GM12878 (cell line): ENCODE measurements around the gene LCE1C. TPM values are rescaled to one million over a fixed set of nuclear protein-coding genes. Genes with fewer than 3 reads are reported as not detected.

Source experiments
- ATAC-seq: fragments of 200-7000 bp; cut with Tn5 transposase; 3 replicates; pipeline ENCODE4 v1.9.1; 2020; ENCODE audit warnings: mild to moderate bottlenecking, moderate library complexity
- BruUV-seq: library from RNA; stranded (reverse); fragments of 400-500 nt; replicated peaks from 2 replicates; lab custom pipeline; 2021; lab: Mats Ljungman, UMichigan
- CTCF ChIA-PET: fragments of 300-600 bp; sonication (Branson Sonifier 250); formaldehyde crosslinking; extraction: SDS; loops from one replicate; lab custom pipeline; 2021; ENCODE audit warnings: inconsistent platforms; lab: Yijun Ruan, JAX
- POLR2A ChIA-PET: fragments of 350-600 bp; formaldehyde crosslinking; extraction: SDS; loops from one replicate; lab custom pipeline; 2021; ENCODE audit warnings: inconsistent platforms; lab: Charles Lee
- RAD21 ChIA-PET: fragments of 300-600 bp; sonication (Branson Sonifier 250); formaldehyde crosslinking; loops from one replicate; lab custom pipeline; 2023; ENCODE audit warnings: antibody characterized with exemption; ENCODE audit not compliant: unreplicated experiment; lab: Charles Lee
- SMC1A ChIA-PET: fragments of 300-600 bp; sonication (Branson Sonifier 250); formaldehyde crosslinking; loops from one replicate; lab custom pipeline; 2023; ENCODE audit not compliant: unreplicated experiment, uncharacterized antibody; lab: Charles Lee
- DNase-seq: peaks from one replicate; pipeline ENCODE4 v3.0.0-alpha.2; 2011; ENCODE audit warnings: low read depth, low spot score
- FAIRE-seq: peaks from 3 replicates; lab custom pipeline; 2011; peaks lifted over from hg19 to GRCh38; lab: Jason Lieb, UNC
- H2AFZ ChIP-seq: 2 replicates; pipeline ENCODE4 v1.6.0; 2011; ENCODE audit warnings: low read depth, low read length, control low read depth; ENCODE audit not compliant: control insufficient read depth
- H3K27ac ChIP-seq: 2 replicates; pipeline ENCODE4 v1.5.1; 2011; ENCODE audit warnings: control low read depth; ENCODE audit not compliant: control insufficient read depth, insufficient read depth
- H3K27me3 ChIP-seq, 2 experiments: replicated peaks in 1 of 2; 2 replicates each; pipeline versions ENCODE4 v1.6.0 to v1.6.1; 2011; ENCODE audit warnings: low read length in 1 of 2; ENCODE audit not compliant: control insufficient read depth in 2 of 2, insufficient read depth in 2 of 2
- H3K36me3 ChIP-seq, 2 experiments: 2 replicates each; pipeline ENCODE4 v1.5.1; 2011; ENCODE audit warnings: low read length in 1 of 2; ENCODE audit not compliant: control insufficient read depth in 2 of 2, insufficient read depth in 2 of 2
- H3K4me1 ChIP-seq: 2 replicates; pipeline ENCODE4 v1.6.1; 2011; ENCODE audit warnings: mild to moderate bottlenecking, low read length, moderate library complexity, mixed read lengths; ENCODE audit not compliant: control insufficient read depth, insufficient read depth
- H3K4me2 ChIP-seq: 2 replicates; pipeline ENCODE4 v1.6.0; 2011; ENCODE audit warnings: control low read depth; ENCODE audit not compliant: control insufficient read depth, insufficient read depth
- H3K4me3 ChIP-seq: fragments of 200-600 bp; sonication (generic); 2 replicates; pipeline ENCODE4 v1.5.1; 2016
- H3K79me2 ChIP-seq: 2 replicates; pipeline ENCODE4 v1.6.0; 2011; ENCODE audit warnings: low read length; ENCODE audit not compliant: control insufficient read depth, insufficient read depth
- H3K9ac ChIP-seq: 2 replicates; pipeline ENCODE4 v1.8.0; 2011; ENCODE audit warnings: low read length, control low read depth, mixed read lengths; ENCODE audit not compliant: control insufficient read depth, insufficient read depth
- H3K9me3 ChIP-seq: replicated peaks from 3 replicates; pipeline ENCODE4 v1.5.1; 2011; ENCODE audit warnings: mild to moderate bottlenecking, low read length; ENCODE audit not compliant: control insufficient read depth, insufficient read depth
- H4K20me1 ChIP-seq: 2 replicates; pipeline ENCODE4 v1.6.0; 2011; ENCODE audit not compliant: control insufficient read depth, insufficient read depth
- ATF7 ChIP-seq: fragments of 450-650 bp; IDR thresholded peaks from 2 replicates; pipeline ENCODE4 v1.6.1; 2016; ENCODE audit warnings: low read depth, mild to moderate bottlenecking
- EP300 ChIP-seq, 2 experiments: fragments of 150-350 bp in 1 of 2; IDR thresholded peaks; 2 replicates each; pipeline ENCODE4 v1.6.1; 2011 to 2012; ENCODE audit warnings: low read depth in 2 of 2, low read length in 2 of 2, borderline replicate concordance in 1 of 2, improper control_type of control experiment in 1 of 2, inconsistent platforms in 1 of 2; ENCODE audit not compliant: control insufficient read depth in 1 of 2
- NR2C1 ChIP-seq: fragments of 450-650 bp; IDR thresholded peaks from 2 replicates; pipeline ENCODE4 v1.6.1; 2017; ENCODE audit warnings: antibody characterized with exemption, mild to moderate bottlenecking, moderate library complexity
- NR2F1 ChIP-seq: fragments of 450-650 bp; conservative IDR thresholded peaks from 2 replicates; pipeline ENCODE4 v1.6.1; 2017; ENCODE audit warnings: mild to moderate bottlenecking
- PAX5 ChIP-seq: IDR thresholded peaks from 2 replicates; pipeline ENCODE4 v1.6.1; 2011; ENCODE audit warnings: low read depth, low read length, borderline replicate concordance
- SPI1 ChIP-seq: IDR thresholded peaks from 2 replicates; pipeline ENCODE4 v1.6.1; 2011; ENCODE audit warnings: low read depth, mild to moderate bottlenecking, low read length, moderate library complexity, borderline replicate concordance; ENCODE audit not compliant: insufficient read depth
- WGBS: methylation state at CpG from one replicate; pipeline ENCODE4 v1.1.6; 2016; ENCODE audit warnings: low lambda C conversion rate; ENCODE audit not compliant: insufficient replicate concordance, insufficient coverage; ENCODE audit errors: missing lambda C conversion rate; 5-methylcytosine and 5-hydroxymethylcytosine counted together
- in situ Hi-C: fragments of 300-500 bp; cut with MboI; formaldehyde crosslinking; loops from 9 replicates; pipeline ENCODE4 v1.14.3; 2018; ENCODE audit warnings: mixed read lengths
- intact Hi-C: fragments of 100-400 bp; cut with micrococcal nuclease; formaldehyde crosslinking; loops from one replicate; pipeline ENCODE4 v1.14.2; 2022; ENCODE audit not compliant: unreplicated experiment
- polyA plus RNA-seq, 11 experiments: library from polyadenylated mRNA; depleted of rRNA in 4 of 11; unstranded in 6 of 11; stranded (reverse) in 5 of 11; fragments of >200 nt; fragmentation: Nextera tagmentation in 4 of 11; fragmentation: Illumina TruSeq in 1 of 11; extraction: Ambion mirVana in 4 of 11; extraction: Trizol in 1 of 11; gene quantifications; 1 replicate in 1 of 11; 2 replicates in 10 of 11; pipeline versions ENCODE4 v1.2.1 to v1.2.3, GENCODE V29; 2011 to 2016; ENCODE audit warnings: inconsistent platforms in 2 of 11, missing spikeins in 2 of 11, low read depth in 1 of 11
- total RNA-seq, 4 experiments: library from RNA; depleted of rRNA in 3 of 4; stranded (reverse); fragments of >200 nt in 3 of 4; fragmentation: Illumina TruSeq in 1 of 4; extraction: Trizol in 1 of 4; gene quantifications; 2 replicates each; pipeline versions ENCODE4 v1.2.1 to v1.2.3, GENCODE V29; 2013 to 2021
- TF ChIP-seq, protein P1 (sequence below): IDR thresholded peaks from 2 replicates; pipeline ENCODE4 v1.6.1; 2012; ENCODE audit warnings: low read length, inconsistent platforms
- TF ChIP-seq, protein P2 (sequence below): fragments of 450-650 bp; IDR thresholded peaks from 2 replicates; pipeline ENCODE4 v1.6.1; 2017; ENCODE audit warnings: mild to moderate bottlenecking, moderate library complexity
- TF ChIP-seq, protein P3 (sequence below): fragments of 450-650 bp; conservative IDR thresholded peaks from 2 replicates; pipeline ENCODE4 v1.6.1; 2017; ENCODE audit warnings: mild to moderate bottlenecking, moderate library complexity
- TF ChIP-seq, protein P4 (sequence below), 3 experiments: IDR thresholded peaks in 2 of 3; conservative IDR thresholded peaks in 1 of 3; 2 replicates each; pipeline ENCODE4 v1.5.1; 2011; ENCODE audit warnings: low read depth in 3 of 3, low read length in 3 of 3, mild to moderate bottlenecking in 3 of 3, control low read depth in 2 of 3, moderate library complexity in 2 of 3, inconsistent platforms in 1 of 3, mixed read lengths in 1 of 3; ENCODE audit not compliant: control insufficient read depth in 2 of 3, insufficient read depth in 1 of 3; ENCODE audit errors: extremely low read depth in 1 of 3

Gene LCE1C
- total and polyA plus RNA-seq, 10 of the 15 experiments (the other 5 are each of a cell fraction or from before 2014, with no cell fraction given) = 0.15 to 4.1 (median 1.4) TPM; not detected in 4

DNA sequence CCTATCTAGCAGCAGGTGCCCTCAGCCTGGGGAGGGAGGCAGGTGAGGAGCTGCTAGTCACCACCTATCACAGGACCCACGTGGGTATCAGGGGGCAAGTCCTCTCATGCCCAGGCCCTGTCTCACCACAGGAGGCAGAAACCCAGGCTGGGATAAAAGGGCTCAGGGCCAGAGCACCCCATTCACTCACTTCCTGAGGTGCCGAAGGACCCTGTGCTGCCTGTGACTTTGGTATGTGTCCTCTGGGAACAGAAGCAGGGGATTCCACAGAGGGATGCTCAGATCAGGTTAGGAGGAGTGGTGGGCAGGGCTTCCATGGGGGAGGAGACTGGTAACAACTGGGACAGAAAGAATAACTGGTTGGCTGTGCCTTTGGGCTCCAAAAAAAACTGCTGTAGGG, 20.4 kb downstream of the LCE1C start, which contains the start of gene LCE1E (continued):
- TF ChIP-seq, protein P1, sequence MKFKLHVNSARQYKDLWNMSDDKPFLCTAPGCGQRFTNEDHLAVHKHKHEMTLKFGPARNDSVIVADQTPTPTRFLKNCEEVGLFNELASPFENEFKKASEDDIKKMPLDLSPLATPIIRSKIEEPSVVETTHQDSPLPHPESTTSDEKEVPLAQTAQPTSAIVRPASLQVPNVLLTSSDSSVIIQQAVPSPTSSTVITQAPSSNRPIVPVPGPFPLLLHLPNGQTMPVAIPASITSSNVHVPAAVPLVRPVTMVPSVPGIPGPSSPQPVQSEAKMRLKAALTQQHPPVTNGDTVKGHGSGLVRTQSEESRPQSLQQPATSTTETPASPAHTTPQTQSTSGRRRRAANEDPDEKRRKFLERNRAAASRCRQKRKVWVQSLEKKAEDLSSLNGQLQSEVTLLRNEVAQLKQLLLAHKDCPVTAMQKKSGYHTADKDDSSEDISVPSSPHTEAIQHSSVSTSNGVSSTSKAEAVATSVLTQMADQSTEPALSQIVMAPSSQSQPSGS = no peak
- TF ChIP-seq PAX5 (no peak), ATF7 (no peak)
- TF ChIP-seq, protein P2, sequence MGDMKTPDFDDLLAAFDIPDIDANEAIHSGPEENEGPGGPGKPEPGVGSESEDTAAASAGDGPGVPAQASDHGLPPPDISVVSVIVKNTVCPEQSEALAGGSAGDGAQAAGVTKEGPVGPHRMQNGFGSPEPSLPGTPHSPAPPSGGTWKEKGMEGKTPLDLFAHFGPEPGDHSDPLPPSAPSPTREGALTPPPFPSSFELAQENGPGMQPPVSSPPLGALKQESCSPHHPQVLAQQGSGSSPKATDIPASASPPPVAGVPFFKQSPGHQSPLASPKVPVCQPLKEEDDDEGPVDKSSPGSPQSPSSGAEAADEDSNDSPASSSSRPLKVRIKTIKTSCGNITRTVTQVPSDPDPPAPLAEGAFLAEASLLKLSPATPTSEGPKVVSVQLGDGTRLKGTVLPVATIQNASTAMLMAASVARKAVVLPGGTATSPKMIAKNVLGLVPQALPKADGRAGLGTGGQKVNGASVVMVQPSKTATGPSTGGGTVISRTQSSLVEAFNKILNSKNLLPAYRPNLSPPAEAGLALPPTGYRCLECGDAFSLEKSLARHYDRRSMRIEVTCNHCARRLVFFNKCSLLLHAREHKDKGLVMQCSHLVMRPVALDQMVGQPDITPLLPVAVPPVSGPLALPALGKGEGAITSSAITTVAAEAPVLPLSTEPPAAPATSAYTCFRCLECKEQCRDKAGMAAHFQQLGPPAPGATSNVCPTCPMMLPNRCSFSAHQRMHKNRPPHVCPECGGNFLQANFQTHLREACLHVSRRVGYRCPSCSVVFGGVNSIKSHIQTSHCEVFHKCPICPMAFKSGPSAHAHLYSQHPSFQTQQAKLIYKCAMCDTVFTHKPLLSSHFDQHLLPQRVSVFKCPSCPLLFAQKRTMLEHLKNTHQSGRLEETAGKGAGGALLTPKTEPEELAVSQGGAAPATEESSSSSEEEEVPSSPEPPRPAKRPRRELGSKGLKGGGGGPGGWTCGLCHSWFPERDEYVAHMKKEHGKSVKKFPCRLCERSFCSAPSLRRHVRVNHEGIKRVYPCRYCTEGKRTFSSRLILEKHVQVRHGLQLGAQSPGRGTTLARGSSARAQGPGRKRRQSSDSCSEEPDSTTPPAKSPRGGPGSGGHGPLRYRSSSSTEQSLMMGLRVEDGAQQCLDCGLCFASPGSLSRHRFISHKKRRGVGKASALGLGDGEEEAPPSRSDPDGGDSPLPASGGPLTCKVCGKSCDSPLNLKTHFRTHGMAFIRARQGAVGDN = no peak

DNA sequence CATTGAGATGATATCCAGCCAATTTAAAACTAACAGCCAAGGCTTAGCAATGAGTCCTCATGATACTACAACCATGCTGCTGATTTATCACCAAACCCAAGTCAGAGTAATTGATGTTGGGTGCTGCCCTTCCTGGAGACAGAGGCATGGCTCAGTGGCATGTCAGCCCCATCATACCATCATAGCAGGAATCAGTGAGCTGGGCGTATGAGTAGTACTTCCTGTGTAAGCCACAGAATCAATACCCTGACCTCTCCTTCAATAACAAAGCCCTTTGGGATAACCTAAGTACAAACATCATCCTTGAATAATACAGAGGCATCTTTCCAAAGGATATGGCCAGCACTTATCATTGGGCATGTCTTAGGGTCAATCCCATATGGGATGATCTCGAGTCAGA, 23.4 kb downstream of the LCE1C start:
- Histone ChIP-seq H4K20me1 (no peaks in the 10 kb centered on the region), H3K36me3 (no peaks in the 10 kb centered on the region), H3K27me3 (peaks cover 0 to 8% of the 10 kb centered on the region in 2 experiments), H2AFZ (no peak overlapping the region), H3K4me3 (no peak overlapping the region), H3K9ac (no peak overlapping the region), H3K79me2 (no peaks in the 10 kb centered on the region), H3K4me2 (no peak overlapping the region), H3K9me3 (no peaks in the 10 kb centered on the region; the same call in 2 of the 3 replicates), H3K27ac (no peak overlapping the region), H3K4me1 (no peaks in the 10 kb centered on the region)
- ChIA-PET SMC1A (no interaction called here), POLR2A (no interaction called here), CTCF (no interaction called here), RAD21 (no interaction called here)
- intact Hi-C loops = no loop called here
- 0% methylated on average over 2 of the region's 2 CpGs for WGBS
- ATAC-seq = no peak
- no peak for FAIRE-seq
- BruUV-seq = no TSS peak
- in situ Hi-C loops = no loop called here
- no peak for DNase-seq
- no peak for TF ChIP-seq NR2C1
- TF ChIP-seq, protein P3, sequence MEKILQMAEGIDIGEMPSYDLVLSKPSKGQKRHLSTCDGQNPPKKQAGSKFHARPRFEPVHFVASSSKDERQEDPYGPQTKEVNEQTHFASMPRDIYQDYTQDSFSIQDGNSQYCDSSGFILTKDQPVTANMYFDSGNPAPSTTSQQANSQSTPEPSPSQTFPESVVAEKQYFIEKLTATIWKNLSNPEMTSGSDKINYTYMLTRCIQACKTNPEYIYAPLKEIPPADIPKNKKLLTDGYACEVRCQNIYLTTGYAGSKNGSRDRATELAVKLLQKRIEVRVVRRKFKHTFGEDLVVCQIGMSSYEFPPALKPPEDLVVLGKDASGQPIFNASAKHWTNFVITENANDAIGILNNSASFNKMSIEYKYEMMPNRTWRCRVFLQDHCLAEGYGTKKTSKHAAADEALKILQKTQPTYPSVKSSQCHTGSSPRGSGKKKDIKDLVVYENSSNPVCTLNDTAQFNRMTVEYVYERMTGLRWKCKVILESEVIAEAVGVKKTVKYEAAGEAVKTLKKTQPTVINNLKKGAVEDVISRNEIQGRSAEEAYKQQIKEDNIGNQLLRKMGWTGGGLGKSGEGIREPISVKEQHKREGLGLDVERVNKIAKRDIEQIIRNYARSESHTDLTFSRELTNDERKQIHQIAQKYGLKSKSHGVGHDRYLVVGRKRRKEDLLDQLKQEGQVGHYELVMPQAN = no peak
- TF ChIP-seq NR2F1 = no peak
- no peak for TF ChIP-seq SPI1
- TF ChIP-seq, protein P4, sequence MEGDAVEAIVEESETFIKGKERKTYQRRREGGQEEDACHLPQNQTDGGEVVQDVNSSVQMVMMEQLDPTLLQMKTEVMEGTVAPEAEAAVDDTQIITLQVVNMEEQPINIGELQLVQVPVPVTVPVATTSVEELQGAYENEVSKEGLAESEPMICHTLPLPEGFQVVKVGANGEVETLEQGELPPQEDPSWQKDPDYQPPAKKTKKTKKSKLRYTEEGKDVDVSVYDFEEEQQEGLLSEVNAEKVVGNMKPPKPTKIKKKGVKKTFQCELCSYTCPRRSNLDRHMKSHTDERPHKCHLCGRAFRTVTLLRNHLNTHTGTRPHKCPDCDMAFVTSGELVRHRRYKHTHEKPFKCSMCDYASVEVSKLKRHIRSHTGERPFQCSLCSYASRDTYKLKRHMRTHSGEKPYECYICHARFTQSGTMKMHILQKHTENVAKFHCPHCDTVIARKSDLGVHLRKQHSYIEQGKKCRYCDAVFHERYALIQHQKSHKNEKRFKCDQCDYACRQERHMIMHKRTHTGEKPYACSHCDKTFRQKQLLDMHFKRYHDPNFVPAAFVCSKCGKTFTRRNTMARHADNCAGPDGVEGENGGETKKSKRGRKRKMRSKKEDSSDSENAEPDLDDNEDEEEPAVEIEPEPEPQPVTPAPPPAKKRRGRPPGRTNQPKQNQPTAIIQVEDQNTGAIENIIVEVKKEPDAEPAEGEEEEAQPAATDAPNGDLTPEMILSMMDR (IDR thresholded peaks at IDR 0.05 in 2 of 3, conservative IDR thresholded peaks at IDR 0.05 in 1 of 3; ENCODE audit: control insufficient read depth in 2 of 3, extremely low read depth in 1 of 3, insufficient read depth in 1 of 3, low read depth in 3 of 3, low read length in 3 of 3) = no peak
- no peak for TF ChIP-seq EP300 (IDR thresholded peaks at IDR 0.05; ENCODE audit: borderline replicate concordance in 1 of 2, control insufficient read depth in 1 of 2, low read depth in 2 of 2, low read length in 2 of 2)
